Stimulated activated CD8-positive, alpha-beta memory T cell treated with anti-CD3 and anti-CD28 coated beads, Interleukin-7, amount 100 ng/mL, for 1 hour (primary cell): Measurements from ENCODE around the gene PPP1R10.

Experiments used
- DNase-seq, 2 donors: peaks; one replicate each; pipeline ENCODE4 v3.0.0-alpha.2; 2020; ENCODE audit warnings: low read depth in 2 of 2

The PPP1R10 gene

DNA sequence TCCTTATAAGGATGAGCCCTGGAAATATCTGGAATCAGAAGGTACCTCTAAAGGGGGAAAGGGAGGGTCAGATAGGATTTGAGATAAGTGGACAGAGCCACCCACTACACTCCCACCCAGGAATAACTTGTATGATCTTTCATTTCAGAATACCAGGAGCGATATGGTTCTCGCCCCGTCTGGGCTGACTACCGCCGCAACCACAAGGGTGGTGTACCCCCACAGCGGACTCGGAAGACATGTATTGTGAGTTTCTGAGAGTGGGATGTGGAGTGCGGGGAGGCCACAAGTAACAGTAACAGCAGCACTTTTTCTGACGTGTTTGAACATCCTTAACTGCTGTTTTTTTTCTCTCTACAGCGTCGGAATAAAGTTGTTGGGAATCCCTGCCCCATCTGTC lies 2.5 kb upstream of the PPP1R10 start:
- DNase-seq, result no peak

DNA sequence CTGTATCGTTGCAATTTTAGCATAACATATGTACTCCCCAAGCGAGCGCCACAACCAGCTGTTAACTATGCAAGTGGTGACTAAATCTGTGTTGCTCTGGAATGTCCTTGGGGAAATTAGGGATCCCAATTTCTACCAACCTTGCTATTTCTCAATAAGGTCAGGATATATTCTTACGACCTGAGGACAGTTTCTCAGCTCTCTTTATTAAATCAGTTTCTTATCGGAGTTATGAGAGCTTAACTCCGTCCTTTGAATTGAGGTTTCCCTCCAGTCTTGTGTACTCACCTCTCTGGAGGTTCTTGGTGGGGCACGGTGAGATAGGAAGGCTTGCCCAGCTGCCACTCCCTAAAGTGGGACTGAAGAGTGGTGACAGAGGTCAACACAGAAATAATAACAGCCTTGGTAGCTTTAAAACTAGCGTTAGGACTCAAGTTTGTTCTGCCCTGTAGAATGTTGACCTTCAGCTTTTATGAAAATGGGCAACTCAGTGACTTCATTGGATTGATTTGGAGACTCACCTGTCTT lies 1.3 kb upstream of the PPP1R10 start:
- DNase-seq, result no peak

DNA sequence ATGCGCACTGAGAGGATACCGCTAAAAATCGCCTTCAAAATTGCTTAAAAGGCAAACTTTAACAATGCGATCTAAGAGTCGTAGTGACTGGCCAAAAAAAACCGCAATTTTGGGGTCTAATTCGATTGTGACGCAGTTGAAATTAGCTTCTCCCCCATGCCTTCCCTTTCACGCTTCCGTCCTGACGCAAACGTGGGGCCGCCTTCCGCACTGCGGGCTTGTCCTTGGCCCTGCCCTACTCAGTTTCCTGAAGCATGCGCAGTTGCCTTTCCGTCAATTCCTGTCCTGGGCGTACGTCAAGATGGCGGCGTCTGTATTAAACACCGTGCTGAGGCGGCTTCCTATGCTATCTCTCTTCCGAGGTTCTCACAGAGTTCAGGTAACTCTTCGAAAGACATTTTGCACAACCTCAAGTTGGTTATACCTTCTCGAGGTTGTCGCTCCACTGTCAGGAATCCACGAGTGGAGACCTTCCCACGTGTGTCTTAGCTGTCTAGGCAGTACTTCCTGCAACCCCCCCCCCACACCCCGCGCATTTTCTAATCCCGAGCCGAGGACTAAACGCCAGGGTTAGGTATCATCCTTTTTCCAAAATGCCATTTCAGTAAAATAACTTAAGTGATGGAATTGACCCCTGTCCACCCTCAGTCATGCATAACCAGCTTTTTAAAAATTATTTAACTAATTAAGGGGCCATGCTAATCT lies 674 bp upstream of the PPP1R10 start, which contains the start of gene MRPS18B:
Gene MRPS18B (plus strand): TSS at position 276 of the 705 bp plus-strand sequence. CDS start 26 bp downstream, at position 302.
- peak; percentile 88 to 92 for DNase-seq

DNA sequence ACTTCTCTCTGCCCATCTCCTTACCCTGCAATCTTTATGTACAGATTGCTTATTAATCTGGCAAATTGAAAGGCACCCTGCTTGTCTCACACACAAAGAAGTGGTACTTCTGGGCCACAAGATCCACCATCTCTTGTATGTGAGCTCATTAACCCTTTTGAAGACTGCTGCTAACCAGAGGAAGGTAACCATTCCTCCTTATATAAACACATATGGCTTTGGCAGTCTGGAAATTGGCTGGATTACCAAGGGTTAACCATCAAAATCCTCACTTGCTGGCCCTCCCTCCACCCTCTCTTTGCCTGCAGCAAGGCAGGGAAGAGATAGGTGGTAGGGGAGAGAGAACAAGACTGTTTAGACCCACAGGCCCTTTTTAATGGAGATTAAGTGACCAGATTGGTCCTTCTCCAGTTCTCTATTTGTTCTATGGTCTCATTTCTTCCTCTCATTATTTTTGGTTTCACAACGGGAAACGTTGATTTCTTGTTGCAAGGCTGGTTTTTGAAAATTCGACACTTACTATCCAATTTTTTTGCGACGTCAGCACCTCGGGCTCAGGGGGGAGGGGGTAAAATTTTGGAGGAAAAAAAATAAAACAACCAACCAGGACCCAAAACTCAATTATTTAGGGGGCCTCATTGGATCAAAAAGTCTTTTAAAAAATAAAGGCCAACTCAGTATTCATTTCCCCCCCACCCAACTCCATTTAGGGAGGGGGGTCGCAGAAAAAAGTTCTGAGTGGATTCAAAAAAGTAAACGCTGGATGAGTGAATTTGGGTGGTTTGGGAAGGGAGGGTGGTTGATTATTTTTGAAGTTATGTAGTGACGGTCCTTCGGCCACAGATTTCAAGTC lies 859 bp downstream of the PPP1R10 start:
- no peak for DNase-seq

DNA sequence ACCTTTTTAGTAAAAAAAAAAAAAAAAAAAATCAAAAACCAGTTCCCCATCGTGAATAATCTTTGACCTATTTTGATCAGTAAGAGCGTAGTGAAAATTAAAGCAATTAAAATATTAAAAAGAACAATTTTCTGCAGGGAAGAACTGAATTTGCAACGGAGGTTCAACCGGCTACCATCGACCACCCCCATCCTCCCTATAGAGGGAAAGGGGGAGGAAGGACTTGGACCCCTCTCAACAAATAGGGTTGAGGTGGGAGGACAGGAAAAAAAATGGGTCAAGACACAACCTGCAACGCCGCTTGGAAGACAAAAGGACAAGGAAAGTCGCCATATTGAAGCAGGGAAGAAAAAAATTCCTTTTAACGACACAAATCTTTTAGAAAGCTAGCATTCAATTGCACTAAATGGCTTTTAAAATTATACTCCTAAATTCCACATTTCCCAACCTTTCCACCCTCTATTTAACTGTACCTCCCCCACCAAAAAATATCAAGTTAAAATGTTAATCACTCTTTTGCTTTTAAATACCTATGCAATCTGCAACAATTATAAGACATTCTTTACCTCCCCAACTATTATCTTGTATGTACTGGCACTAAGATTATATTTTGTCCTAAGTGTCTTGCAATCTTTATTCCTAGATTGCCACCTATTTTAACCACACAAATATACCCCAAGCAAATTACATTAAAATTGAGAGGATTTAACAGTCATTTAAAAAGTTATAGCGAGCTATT lies 1.7 kb downstream of the PPP1R10 start:
- no peak for DNase-seq

DNA sequence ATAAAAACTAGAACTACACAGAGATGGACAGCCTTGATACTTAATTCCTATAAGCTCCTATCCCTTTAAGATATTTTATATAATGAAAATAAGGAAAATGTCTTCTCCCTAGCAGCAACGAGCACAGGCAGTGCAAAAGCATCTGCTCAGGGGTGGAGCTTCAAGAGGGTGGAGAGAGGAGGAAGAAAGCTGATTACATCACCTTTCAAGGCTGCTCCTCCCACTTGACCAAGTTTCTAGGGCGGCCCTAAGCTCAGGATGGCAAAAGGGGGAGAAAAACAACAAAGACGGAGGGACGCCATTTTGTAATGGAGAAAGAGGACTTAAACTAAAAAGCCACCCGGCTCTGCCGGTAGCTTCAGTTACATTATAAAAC lies 2.2 kb downstream of the PPP1R10 start:
- DNase-seq, result peak; percentile 54 to 72

DNA sequence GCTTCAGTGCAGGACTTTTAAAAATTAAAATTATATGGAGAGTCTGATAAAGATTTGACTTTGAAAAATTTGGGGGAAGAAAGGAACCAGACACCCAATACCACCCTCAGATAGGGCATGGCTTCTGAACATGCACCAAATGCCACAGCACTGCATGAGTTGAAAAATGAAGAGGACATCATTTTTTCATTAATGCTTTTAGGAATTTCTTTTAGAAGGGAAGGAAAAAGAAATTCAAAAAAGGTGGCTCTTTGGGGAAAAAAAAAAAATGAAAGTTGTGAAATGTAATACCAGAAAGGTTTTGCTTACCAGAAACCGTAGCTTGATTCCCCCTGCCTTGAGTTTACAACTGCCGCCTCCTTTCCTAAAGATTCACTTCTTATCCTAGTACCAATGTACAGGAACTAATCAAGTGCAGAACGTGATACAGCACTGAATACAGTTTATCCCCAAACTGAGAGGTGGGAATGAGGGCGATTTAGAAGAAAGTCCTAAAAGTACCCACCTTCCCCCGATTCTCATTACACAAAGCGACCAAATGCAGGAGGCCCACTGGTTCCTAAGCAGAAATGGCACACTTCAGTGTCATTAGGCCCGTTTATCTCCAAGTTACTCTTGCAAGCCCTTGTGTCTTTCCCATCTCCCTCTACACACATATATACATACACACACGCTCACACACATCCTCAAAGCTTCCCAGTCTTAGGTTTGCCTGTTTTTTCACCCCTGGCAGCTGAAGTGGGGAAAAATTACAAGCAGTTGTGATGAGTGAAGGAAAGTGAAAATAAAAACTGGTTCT lies 2.8 kb downstream of the PPP1R10 start:
- DNase-seq, result no peak

DNA sequence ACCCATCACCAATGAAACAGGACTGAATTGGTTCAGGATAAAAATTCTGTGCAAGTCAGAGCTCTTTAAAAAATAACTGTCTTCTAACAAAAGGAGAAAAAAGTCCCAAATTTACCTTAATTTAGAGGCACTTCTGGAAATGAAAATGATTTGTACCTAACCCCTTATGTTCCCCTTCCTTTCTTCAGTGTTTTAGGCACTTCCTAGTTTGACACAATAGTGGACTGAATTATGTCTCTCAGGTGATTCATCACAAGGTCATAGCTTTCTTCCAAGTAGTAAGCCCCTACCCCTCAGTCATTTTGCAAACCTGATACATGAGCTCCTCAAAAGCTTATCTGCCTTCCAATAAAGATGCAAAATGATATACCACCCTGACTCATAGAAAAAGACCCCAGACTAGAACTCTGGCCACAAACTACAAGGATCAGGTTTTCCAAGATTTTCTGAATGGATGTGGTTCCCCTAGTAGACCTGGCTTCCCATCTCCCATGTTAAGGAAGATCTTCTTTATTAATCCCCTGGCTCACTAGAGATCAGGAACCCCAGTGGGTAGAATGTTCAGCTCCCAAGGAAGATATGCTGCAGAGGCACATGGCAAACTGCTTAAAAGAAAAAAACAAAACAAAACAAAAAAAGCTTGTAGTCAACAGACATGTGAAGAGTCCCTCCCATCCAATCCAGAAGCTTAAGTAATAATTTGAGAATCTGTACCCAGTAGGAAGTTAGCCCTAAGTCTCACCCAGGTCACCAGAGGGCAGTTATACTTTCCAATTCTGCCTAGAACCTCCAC lies 3.6 kb downstream of the PPP1R10 start:
- no peak for DNase-seq

DNA sequence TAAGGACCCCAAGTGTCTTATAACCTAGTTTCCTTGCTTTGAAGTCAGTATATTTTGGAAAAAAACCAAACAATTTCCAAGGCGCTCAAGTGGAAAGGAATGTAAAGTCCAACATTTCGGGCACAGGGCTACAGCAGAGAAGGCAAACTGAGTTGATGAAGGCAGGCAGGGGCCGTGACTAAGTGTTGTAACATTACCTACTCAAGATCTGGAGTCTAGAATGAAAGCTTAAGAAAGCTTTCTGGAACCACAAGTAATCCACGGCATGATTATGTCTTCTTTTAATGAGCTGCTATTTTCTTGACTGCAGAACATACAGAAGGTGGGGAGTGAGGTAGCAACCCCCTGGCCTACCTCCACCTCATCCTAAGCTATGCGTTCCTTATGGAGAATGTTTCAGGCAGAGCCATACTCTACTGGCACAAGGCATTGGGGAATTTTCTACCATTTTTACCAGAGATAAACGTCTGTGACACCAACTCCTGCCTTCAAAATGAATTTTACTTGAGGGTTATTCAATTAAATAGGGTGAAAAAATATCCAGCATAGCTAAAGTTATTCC lies 4.3 kb downstream of the PPP1R10 start:
- no peak for DNase-seq

DNA sequence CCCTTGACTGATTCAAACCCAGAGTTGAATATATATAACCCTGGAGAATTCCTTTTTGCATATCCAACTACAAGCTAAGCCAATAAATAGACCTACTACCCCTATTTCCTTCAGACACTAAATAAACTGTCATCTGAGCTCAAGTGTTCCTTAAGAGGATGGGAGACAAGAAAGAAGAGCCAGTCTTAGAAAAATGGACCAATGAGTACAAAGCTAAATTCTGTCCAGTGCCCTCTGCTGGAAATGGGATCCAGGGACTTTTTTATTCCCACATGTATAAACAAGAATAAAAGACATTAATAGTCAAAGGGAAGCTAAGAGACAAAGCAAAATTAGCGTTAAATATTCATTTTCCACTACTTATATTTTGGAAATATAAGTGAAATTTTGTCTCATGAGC lies 4.8 kb downstream of the PPP1R10 start:
- DNase-seq, result no peak

DNA sequence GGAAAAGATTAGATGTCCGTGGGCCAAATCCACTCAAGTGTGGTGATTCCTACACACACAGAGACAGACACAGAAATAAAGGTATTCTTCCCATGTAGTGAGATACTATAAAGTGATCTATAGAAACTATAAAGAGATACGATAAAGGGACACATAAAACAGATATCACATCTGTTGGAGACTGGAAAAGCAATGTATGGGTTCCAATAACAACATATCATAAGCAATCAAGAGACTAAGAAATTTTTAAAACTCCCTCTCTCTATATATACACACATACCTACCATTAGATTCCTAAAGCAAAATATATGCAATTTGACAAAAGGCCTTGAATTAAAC lies 5.2 kb downstream of the PPP1R10 start:
- no peak for DNase-seq

DNA sequence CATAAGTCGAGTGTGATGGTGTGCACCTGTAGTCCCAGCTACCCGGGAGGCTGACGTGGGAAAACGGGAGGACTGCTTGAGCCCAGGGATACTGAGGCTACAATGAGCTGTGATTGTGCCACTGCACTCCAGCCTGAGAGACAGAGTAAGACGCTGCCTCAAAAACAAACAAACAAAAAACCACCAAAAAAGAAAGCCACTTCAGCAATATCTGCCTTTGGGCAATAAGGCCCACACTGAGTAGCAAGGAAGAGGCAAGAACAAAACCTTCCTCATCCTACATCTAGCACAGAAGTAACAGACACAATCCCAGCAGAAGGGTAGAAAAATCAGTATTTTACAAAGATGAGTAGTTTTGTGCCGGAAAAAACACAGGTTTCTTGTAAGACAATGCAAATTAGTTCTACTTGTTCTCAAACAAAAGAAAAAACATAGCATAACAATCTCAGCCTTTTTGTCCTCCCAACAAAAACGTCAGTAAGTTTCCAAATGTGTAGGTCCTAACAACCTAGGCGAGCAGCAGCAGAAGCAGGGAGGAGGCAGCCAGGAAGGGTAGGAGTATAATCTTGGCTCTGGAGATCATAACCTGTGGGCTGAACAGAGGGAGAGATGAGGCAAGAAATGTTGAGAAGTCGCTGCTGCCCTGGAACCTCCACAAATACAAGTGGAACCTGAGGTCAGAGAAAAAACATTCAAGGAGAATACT lies 5.7 kb downstream of the PPP1R10 start:
- DNase-seq, result no peak

DNA sequence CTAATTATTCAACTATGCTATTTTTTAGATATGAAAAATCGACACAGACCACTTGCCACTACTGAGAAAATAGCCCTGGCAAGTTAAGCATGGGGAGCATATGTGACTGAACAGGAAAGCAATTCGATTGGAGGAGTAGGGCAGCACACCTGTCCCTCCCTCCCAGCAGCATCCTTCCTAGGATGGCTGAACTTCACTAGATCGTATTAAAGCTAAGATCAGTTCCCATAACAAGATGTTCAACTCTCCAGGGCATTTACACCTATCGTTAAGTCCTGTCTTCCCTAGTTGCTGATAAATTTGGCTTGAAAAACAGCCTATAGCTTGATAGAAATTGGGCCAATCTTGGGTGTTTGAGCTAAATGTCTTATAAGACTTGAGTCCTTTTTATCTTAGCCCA lies 7.0 kb downstream of the PPP1R10 start:
- DNase-seq, result no peak

DNA sequence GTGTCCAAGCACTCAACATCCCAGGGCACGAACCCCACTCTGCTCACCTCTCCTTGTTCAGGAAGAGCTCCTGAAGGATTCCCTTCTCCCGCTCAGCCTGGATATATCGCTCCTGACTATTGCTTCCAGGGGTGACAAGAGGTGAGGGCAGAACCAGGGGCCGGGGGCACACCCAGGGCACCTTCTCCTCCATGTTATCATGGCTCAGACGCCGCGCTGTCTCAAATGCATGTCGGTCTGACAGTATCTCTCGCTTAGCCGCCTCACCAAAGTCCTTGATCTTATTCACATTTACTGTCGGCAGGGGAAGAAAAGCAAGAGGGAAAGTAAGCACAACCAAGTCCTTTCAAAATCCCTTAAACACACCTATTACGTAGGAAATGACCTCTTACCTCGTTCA lies 13.1 kb downstream of the PPP1R10 start:
- DNase-seq, result no peak

DNA sequence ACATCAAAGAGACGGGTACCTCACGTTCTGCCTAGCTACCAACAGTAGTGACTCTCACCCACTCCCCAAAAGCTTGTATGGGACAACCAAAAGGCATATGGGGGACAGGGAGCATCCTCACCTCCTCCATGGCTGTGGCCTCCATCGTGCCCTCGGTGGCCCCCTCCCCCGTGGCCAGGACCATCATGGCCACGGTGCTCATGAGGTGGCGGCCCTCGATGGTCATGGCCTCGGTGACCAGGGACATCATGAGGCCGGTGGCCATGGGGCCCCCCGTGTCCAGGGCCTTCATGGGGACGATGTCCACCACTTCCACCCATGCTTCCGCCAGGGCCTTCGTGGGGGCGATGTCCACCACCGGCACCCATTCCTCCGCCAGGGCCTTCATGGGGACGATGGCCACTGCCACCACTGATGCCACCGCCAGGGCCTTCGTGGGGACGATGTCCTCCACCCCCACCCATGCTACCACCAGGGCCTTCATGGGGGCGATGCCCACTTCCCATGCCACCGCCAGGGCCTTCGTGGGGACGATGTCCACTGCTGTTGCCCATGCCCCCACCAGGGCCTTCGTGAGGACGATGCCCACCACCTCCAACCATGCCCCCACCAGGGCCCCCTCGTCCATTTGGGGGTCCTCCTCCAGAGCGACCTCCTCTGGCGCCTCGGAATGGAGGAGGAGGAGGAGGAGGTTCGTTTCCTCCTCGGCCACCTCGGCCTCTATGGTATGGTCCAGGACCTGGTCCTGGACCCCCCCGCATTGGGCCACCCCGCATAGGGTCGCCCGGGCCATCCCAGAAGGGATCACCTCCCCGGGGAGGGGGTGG lies 15.0 kb downstream of the PPP1R10 start:
- no peak for DNase-seq

DNA sequence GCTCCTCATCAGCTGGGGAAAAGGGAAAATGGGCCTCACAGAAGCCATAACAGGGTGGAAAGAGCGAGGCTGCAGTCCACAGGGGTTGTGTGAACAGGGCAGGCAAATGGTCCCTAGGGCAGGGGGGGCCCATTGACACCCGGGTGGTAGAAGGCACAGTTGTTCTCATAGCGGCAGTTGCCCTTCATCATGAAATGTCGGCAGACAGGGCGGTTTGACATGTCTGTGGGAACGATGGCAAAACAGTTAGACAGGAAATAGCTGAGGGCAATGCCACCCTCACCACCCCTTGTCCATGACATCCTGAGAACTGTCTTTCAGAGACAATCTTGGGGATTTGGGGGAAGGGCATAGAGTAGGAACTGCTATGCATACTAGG lies 15.6 kb downstream of the PPP1R10 start:
- no peak for DNase-seq

DNA sequence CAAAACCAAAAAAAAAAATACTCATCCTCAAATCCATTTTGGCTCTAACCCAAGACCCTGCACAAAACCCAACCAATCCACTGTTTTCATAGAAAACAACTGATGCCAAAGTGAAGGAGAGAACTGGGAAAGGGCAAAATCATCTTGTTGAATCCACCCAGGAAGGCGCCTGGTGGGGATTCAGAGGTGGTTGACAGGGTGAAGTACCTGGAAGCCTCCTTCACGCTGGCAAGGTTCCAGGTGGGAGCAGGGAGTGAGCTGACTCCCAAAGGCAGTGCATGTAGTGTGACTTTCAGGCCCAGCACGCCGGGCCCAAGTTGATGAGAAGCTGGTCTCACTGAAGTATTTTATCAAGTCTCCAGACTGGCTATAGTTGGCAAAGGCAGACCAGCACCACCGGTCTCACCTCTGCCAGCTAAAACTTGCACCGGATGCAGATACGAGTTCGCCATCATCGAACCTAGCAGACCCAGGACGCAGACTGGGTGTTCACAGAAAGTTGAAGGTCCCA lies 16.5 kb downstream of the PPP1R10 start:
- DNase-seq, result no peak

DNA sequence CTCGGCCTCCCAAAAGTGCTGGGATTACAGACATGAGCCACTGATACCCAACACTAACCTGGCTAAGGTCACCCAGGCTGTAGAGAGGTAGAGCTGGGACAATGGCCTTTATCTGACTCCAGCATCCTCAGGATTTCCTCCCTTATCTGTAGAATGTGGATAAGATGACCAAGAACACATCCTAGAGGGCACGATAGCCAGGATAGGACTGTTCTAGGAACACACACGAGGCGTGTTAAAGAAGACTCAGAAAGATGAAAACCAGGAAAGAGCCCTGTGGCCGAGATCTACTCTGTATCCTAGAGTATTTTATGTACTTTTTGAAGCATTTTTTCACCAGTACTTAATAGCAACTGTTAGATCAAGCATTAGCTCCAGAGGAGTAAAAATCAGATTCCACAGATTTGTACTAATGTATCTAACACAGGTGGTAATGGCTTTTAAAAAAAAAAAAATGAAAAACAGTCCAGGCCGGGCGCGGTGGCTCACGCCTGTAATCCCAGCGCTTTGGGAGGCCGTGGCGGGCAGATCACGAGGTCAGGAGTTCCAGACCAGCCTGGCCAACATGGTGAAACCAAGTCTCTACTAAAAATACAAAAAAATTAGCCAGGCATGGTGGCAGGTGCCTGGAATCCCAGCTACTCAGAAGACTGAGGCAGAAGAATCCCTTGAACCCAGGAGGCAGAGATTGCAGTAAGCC lies 17.3 kb downstream of the PPP1R10 start:
- DNase-seq, result no peak
